B cell (primary cell): ENCODE data around the gene IRX6. TPM values are rescaled to one million over a fixed set of nuclear protein-coding genes. Genes with fewer than 3 reads are reported as not detected.

Experiments
- ATAC-seq: fragments of 200-7000 bp; cut with Tn5 transposase; one replicate; pipeline ENCODE4 v1.10.0; 2021; ENCODE audit warnings: low read depth, mild to moderate bottlenecking, moderate number of reproducible peaks, moderate library complexity
- CTCF ChIA-PET: fragments of 350-600 bp; sonication (Branson Sonifier 250); formaldehyde crosslinking; loops from one replicate; lab custom pipeline; 2021; ENCODE audit warnings: antibody characterized with exemption, inconsistent platforms; lab: Charles Lee
- POLR2A ChIA-PET: fragments of 350-600 bp; sonication (Branson Sonifier 250); formaldehyde crosslinking; loops from one replicate; lab custom pipeline; 2021; ENCODE audit warnings: antibody characterized with exemption; lab: Charles Lee
- DNase-seq: peaks from one replicate; pipeline ENCODE4 v3.0.0; 2013
- H2AFZ ChIP-seq: 2 replicates; pipeline ENCODE4 v1.6.1; 2012; ENCODE audit warnings: mild to moderate bottlenecking, low read depth, low read length; ENCODE audit not compliant: insufficient read depth, poor library complexity, severe bottlenecking
- H3K27ac ChIP-seq, 2 donors: 1 replicate in 1 of 2; 2 replicates in 1 of 2; pipeline ENCODE4 v1.5.1; 2012 to 2013; ENCODE audit warnings: low read length in 2 of 2, mild to moderate bottlenecking in 2 of 2, moderate library complexity in 1 of 2
- H3K27me3 ChIP-seq, 4 experiments: fragments of 200-600 bp in 1 of 4; sonication (generic) in 1 of 4; replicated peaks in 1 of 4; 1 replicate in 2 of 4; 2 replicates in 2 of 4; pipeline versions ENCODE4 v1.6.1 to v1.7.0; 2013 to 2016; ENCODE audit warnings: low read length in 3 of 4, mild to moderate bottlenecking in 2 of 4, mixed read lengths in 1 of 4, moderate library complexity in 1 of 4; ENCODE audit not compliant: insufficient read depth in 4 of 4, control insufficient read depth in 3 of 4; ENCODE audit errors: control extremely low read depth in 1 of 4
- H3K36me3 ChIP-seq, 2 experiments: replicated peaks in 1 of 2; 1 replicate in 1 of 2; 2 replicates in 1 of 2; pipeline versions ENCODE4 v1.6.1 to v1.7.1; 2013; ENCODE audit warnings: low read length in 1 of 2; ENCODE audit not compliant: insufficient read depth in 2 of 2, control insufficient read depth in 1 of 2; ENCODE audit errors: control extremely low read depth in 1 of 2, extremely low read depth in 1 of 2
- H3K4me1 ChIP-seq, 2 donors: fragments of 200-600 bp in 1 of 2; sonication (generic) in 1 of 2; 1 replicate in 1 of 2; 2 replicates in 1 of 2; pipeline versions ENCODE4 v1.5.1 to v1.6.1; 2013 to 2017; ENCODE audit warnings: low read length in 2 of 2; ENCODE audit not compliant: control insufficient read depth in 2 of 2, insufficient read depth in 2 of 2
- H3K4me2 ChIP-seq: replicated peaks from 2 replicates; pipeline ENCODE3; 2012; ENCODE audit warnings: mild to moderate bottlenecking, low read depth, low read length; ENCODE audit not compliant: poor library complexity, severe bottlenecking
- H3K4me3 ChIP-seq, 5 experiments: fragments of 200-600 bp in 1 of 5; sonication (generic) in 1 of 5; 1 replicate in 3 of 5; 2 replicates in 2 of 5; pipeline versions ENCODE4 v1.5.1 to v1.7.0; 2011 to 2016; ENCODE audit warnings: low read length in 4 of 5, mild to moderate bottlenecking in 4 of 5, low read depth in 2 of 5, control low read depth in 1 of 5, moderate library complexity in 1 of 5; ENCODE audit not compliant: insufficient read depth in 1 of 5; ENCODE audit errors: control extremely low read depth in 1 of 5, extremely low read depth in 1 of 5
- H3K79me2 ChIP-seq: fragments of 200-600 bp; sonication (generic); one replicate; pipeline ENCODE4 v1.6.0; 2016; ENCODE audit warnings: low read length; ENCODE audit not compliant: control insufficient read depth, insufficient read depth
- H3K9ac ChIP-seq: fragments of 200-600 bp; sonication (generic); 2 replicates; pipeline ENCODE4 v1.6.1; 2017; ENCODE audit warnings: mild to moderate bottlenecking, low read length, moderate library complexity
- H3K9me3 ChIP-seq, 3 donors: one replicate each; pipeline versions ENCODE4 v1.6.1 to v1.7.1; 2013; ENCODE audit warnings: low read length in 2 of 3; ENCODE audit not compliant: control insufficient read depth in 2 of 3, insufficient read depth in 1 of 3; ENCODE audit errors: control extremely low read depth in 1 of 3
- H4K20me1 ChIP-seq: 2 replicates; pipeline ENCODE4 v1.6.0; 2012; ENCODE audit warnings: mild to moderate bottlenecking, low read length; ENCODE audit not compliant: insufficient read depth, control insufficient read depth, poor library complexity, severe bottlenecking
- H3K27ac Mint-ChIP-seq: one replicate; pipeline ENCODE4 v1.8.0; 2021; ENCODE audit warnings: mixed read lengths
- H3K27me3 Mint-ChIP-seq: one replicate; pipeline ENCODE4 v1.8.0; 2021; ENCODE audit warnings: mixed read lengths
- H3K4me1 Mint-ChIP-seq: one replicate; pipeline ENCODE4 v1.8.0; 2021; ENCODE audit warnings: mixed read lengths
- H3K4me3 Mint-ChIP-seq: one replicate; pipeline ENCODE4 v1.8.0; 2021; ENCODE audit warnings: mixed read lengths
- H3K9me3 Mint-ChIP-seq: one replicate; pipeline ENCODE4 v1.8.0; 2022; ENCODE audit warnings: mixed read lengths; ENCODE audit not compliant: insufficient read depth
- EZH2 ChIP-seq: IDR thresholded peaks from 2 replicates; pipeline ENCODE4 v1.6.1; 2012; ENCODE audit warnings: borderline replicate concordance, low read depth, mild to moderate bottlenecking, moderate library complexity, low read length; ENCODE audit not compliant: insufficient read depth, poor library complexity, severe bottlenecking
- WGBS: methylation state at CpG from one replicate; pipeline ENCODE4 v1.1.5; 2013; ENCODE audit warnings: missing lambda C conversion rate; ENCODE audit not compliant: insufficient coverage; 5-methylcytosine and 5-hydroxymethylcytosine counted together
- intact Hi-C: fragments of 100-400 bp; cut with micrococcal nuclease; formaldehyde crosslinking; loops from one replicate; pipeline ENCODE4 v1.10.0; 2022
- polyA plus RNA-seq: library from polyadenylated mRNA; depleted of rRNA; stranded (reverse); fragments of >200 nt; gene quantifications from 2 replicates; pipeline ENCODE4 v1.2.3, GENCODE V29; 2012
- total RNA-seq, 2 donors: library from RNA; stranded (reverse); fragments of 120-200 nt in 1 of 2; gene quantifications; 1 replicate in 1 of 2; 2 replicates in 1 of 2; pipeline versions ENCODE4 v1.2.3 to v1.2.4, GENCODE V29; 2013 to 2022
- TF ChIP-seq, protein P1 (sequence below): fragments of 200-600 bp; IDR thresholded peaks from one replicate; pipeline ENCODE4 v1.8.0; 2022; ENCODE audit warnings: antibody characterized with exemption, mild to moderate bottlenecking

IRX6 gene
- total and polyA plus RNA-seq, 2 donors (not counting 1 experiment from before 2014, with no cell fraction given): 0.10 to 0.15 TPM

- Histone ChIP-seq H4K20me1 (no peaks in the 10 kb centered on the region), H3K9ac (no peak overlapping the region), H3K4me1 (no peaks in the 10 kb centered on the region), H3K79me2 (no peaks in the 10 kb centered on the region), H3K9me3 (peaks cover 0 to 6% (median 0%) of the 10 kb centered on the region in 3 donors), H2AFZ (no peak overlapping the region), H3K27me3 (no peaks in the 10 kb centered on the region), H3K4me2 (no peak overlapping the region), H3K36me3 (no peaks in the 10 kb centered on the region), H3K27ac (no peak overlapping the region), H3K4me3 (no peak overlapping the region)
- intact Hi-C loops: no loop called here
- CTCF ChIA-PET: interaction anchor here (0.6 kb wide), 1 partner anchor 16 kb away, joined by 3 read pairs; no protein-coding TSS in a partner anchor
- no peak for DNase-seq
- Mint-ChIP-seq H3K4me1 (peaks cover 7% of the 10 kb centered on the region), H3K27me3 (peaks cover 3% of the 10 kb centered on the region), H3K27ac (no peak overlapping the region), H3K9me3 (no peaks in the 10 kb centered on the region), H3K4me3 (no peak overlapping the region)
- no peak for TF ChIP-seq EZH2
- TF ChIP-seq, protein P1, sequence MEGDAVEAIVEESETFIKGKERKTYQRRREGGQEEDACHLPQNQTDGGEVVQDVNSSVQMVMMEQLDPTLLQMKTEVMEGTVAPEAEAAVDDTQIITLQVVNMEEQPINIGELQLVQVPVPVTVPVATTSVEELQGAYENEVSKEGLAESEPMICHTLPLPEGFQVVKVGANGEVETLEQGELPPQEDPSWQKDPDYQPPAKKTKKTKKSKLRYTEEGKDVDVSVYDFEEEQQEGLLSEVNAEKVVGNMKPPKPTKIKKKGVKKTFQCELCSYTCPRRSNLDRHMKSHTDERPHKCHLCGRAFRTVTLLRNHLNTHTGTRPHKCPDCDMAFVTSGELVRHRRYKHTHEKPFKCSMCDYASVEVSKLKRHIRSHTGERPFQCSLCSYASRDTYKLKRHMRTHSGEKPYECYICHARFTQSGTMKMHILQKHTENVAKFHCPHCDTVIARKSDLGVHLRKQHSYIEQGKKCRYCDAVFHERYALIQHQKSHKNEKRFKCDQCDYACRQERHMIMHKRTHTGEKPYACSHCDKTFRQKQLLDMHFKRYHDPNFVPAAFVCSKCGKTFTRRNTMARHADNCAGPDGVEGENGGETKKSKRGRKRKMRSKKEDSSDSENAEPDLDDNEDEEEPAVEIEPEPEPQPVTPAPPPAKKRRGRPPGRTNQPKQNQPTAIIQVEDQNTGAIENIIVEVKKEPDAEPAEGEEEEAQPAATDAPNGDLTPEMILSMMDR: no peak
- POLR2A ChIA-PET: no interaction called here
- no peak for ATAC-seq
Observed at GRCh38 chr16:55350984-55351383, 27.0 kb downstream of the IRX6 start.

DNA sequence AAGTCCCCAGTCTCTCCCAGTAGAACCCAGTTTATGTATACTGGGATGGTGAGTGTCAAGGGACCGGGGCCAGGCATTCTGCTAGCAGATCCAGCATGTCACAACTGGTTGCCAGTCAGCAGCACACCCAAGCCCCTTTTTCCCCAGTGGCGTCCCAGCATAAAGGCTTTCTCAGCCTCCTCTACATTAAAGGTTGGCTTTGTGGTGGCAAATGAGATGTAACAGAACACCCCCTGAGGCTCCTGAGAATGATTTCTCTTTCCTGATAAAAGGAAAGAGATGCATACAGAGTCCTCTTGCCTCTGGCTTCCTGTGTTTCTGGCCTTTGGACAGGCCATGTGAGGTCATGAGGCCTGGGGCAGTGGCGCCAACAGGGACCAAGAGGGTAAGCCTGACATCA is 27.9 kb downstream of the IRX6 start:
- Histone ChIP-seq H4K20me1 (no peaks in the 10 kb centered on the region), H3K9ac (no peak overlapping the region), H3K36me3 (no peaks in the 10 kb centered on the region), H3K27me3 (no peaks in the 10 kb centered on the region), H3K4me1 (no peaks in the 10 kb centered on the region), H3K4me3 (no peak overlapping the region), H2AFZ (no peak overlapping the region), H3K4me2 (no peak overlapping the region), H3K9me3 (peaks cover 0 to 6% (median 0%) of the 10 kb centered on the region in 3 donors), H3K27ac (no peak overlapping the region), H3K79me2 (no peaks in the 10 kb centered on the region)
- ATAC-seq (no peak), DNase-seq (no peak)
- H3K4me1 Mint-ChIP-seq: peaks cover 7% of the 10 kb centered on the region
- TF ChIP-seq, protein P1: no peak
- no peak for TF ChIP-seq EZH2
- H3K9me3 Mint-ChIP-seq: no peaks in the 10 kb centered on the region
- ChIA-PET POLR2A (no interaction called here), CTCF (no interaction called here)
- intact Hi-C loops: no loop called here
- H3K4me3 Mint-ChIP-seq: no peak overlapping the region
- peaks cover 3% of the 10 kb centered on the region for H3K27me3 Mint-ChIP-seq
- no peak overlapping the region for H3K27ac Mint-ChIP-seq
- whole genome bisulfite sequencing: 100% methylated on average over 1 of the region's 3 CpGs
